A549 (cell line): ENCODE results near the gene PPP2R2D. TPM values are rescaled to one million over a fixed set of nuclear protein-coding genes. Genes with fewer than 3 reads are reported as not detected.
A peak's percentile ranks its signal among the peaks of the same experiment; 100 is the strongest.

ENCODE experiments used
- ATAC-seq, 2 experiments: fragments of 200-7000 bp in 1 of 2; fragments of >200 bp in 1 of 2; cut with Nextera tagmentation in 1 of 2; cut with Tn5 transposase in 1 of 2; 3 replicates each; pipeline versions ENCODE4 v1.8.0 to v1.9.1; 2018 to 2020; ENCODE audit warnings: mild to moderate bottlenecking in 1 of 2, moderate library complexity in 1 of 2
- CTCF ChIA-PET: fragments of 300-600 bp; sonication (Branson Sonifier 250); formaldehyde crosslinking; extraction: SDS; loops from one replicate; lab custom pipeline; 2021; ENCODE audit warnings: antibody characterized with exemption, inconsistent platforms; lab: Yijun Ruan, JAX
- POLR2A ChIA-PET: fragments of 350-600 bp; formaldehyde crosslinking; extraction: SDS; loops from one replicate; lab custom pipeline; 2021; ENCODE audit warnings: antibody characterized with exemption, inconsistent platforms; lab: Yijun Ruan, JAX
- DNase-seq, 2 experiments: peaks; one replicate each; pipeline versions ENCODE4 v3.0.0 to v3.0.0-alpha.2; 2011 to 2016; ENCODE audit warnings: low read depth in 1 of 2, low spot score in 1 of 2
- FAIRE-seq: peaks from 2 replicates; lab custom pipeline; 2011; peaks lifted over from hg19 to GRCh38; lab: Jason Lieb, UNC
- H3K27ac ChIP-seq, 2 experiments: fragments of >200 bp; sonication (Bioruptor Twin); formaldehyde crosslinking; 3 replicates each; pipeline ENCODE4 v1.5.1; 2016 to 2017
- H3K4me1 ChIP-seq: fragments of >200 bp; sonication (Bioruptor Twin); formaldehyde crosslinking; 3 replicates; pipeline ENCODE4 v1.6.1; 2016
- H3K4me2 ChIP-seq: fragments of >200 bp; sonication (Bioruptor Twin); formaldehyde crosslinking; 3 replicates; pipeline ENCODE4 v1.6.1; 2016
- H3K4me3 ChIP-seq: fragments of >200 bp; sonication (Bioruptor Twin); formaldehyde crosslinking; 3 replicates; pipeline ENCODE4 v1.5.1; 2016
- H3K9me3 ChIP-seq: fragments of >200 bp; sonication (Bioruptor Twin); formaldehyde crosslinking; 3 replicates; pipeline ENCODE4 v1.6.1; 2016
- BHLHE40 ChIP-seq: IDR thresholded peaks from 2 replicates; pipeline ENCODE4 v1.6.1; 2012; ENCODE audit warnings: low read depth, low read length, inconsistent platforms
- CHD4 ChIP-seq: fragments of 200-600 bp; sonication (generic); IDR thresholded peaks from 2 replicates; pipeline ENCODE4 v1.6.1; 2016; ENCODE audit warnings: antibody characterized with exemption, mild to moderate bottlenecking, borderline replicate concordance
- EHMT2 ChIP-seq: fragments of 200-600 bp; sonication (generic); IDR thresholded peaks from 2 replicates; pipeline ENCODE4 v1.6.1; 2016; ENCODE audit warnings: antibody characterized with exemption, low read depth, mild to moderate bottlenecking, moderate library complexity
- ESRRA ChIP-seq: fragments of 150-350 bp; IDR thresholded peaks from 2 replicates; pipeline ENCODE4 v1.6.1; 2014; ENCODE audit warnings: mild to moderate bottlenecking, low read length, borderline replicate concordance
- FOSL2 ChIP-seq, 2 experiments: fragments of 450-650 bp in 1 of 2; fragments of >200 bp in 1 of 2; sonication (Bioruptor Twin) in 1 of 2; formaldehyde crosslinking; IDR thresholded peaks; 2 replicates each; pipeline versions ENCODE4 v1.5.0 to v1.6.1; 2016 to 2020; ENCODE audit warnings: mild to moderate bottlenecking in 1 of 2, moderate library complexity in 1 of 2
- GATA3 ChIP-seq: IDR thresholded peaks from 2 replicates; pipeline ENCODE4 v1.6.1; 2012; ENCODE audit warnings: borderline replicate concordance
- HOXA7 ChIP-seq: fragments of 250-450 bp; sonication (Bioruptor Pico); IDR thresholded peaks from 2 replicates; pipeline ENCODE4 v1.5.0; 2020; ENCODE audit warnings: mild to moderate bottlenecking, moderate library complexity
- HOXB13 ChIP-seq: fragments of 250-450 bp; sonication (Bioruptor Pico); IDR thresholded peaks from 2 replicates; pipeline ENCODE4 v1.5.0; 2020; ENCODE audit warnings: low read depth, mild to moderate bottlenecking, moderate library complexity
- HOXB5 ChIP-seq: fragments of 250-450 bp; sonication (Bioruptor Pico); IDR thresholded peaks from 2 replicates; pipeline ENCODE4 v1.5.0; 2020; ENCODE audit warnings: mild to moderate bottlenecking, moderate library complexity
- JUNB ChIP-seq: fragments of >200 bp; sonication (Bioruptor Twin); formaldehyde crosslinking; IDR thresholded peaks from 2 replicates; pipeline ENCODE4 v1.6.1; 2016
- MAFK ChIP-seq: fragments of 450-650 bp; IDR thresholded peaks from 2 replicates; pipeline ENCODE4 v1.6.1; 2014; ENCODE audit not compliant: partially characterized antibody
- NFE2L2 ChIP-seq: fragments of 150-350 bp; conservative IDR thresholded peaks from 2 replicates; pipeline ENCODE4 v1.6.1; 2014; ENCODE audit warnings: low read length
- NR3C1 ChIP-seq: fragments of >200 bp; sonication (Bioruptor Twin); formaldehyde crosslinking; IDR thresholded peaks from 3 replicates; pipeline ENCODE4 v1.6.1; 2017
- PHF8 ChIP-seq: fragments of 200-600 bp; sonication (generic); IDR thresholded peaks from 2 replicates; pipeline ENCODE4 v1.6.1; 2016; ENCODE audit warnings: low read depth, mild to moderate bottlenecking, antibody characterized with exemption, moderate library complexity, borderline replicate concordance
- RARB ChIP-seq: fragments of 250-450 bp; sonication (Bioruptor Pico); IDR thresholded peaks from 2 replicates; pipeline ENCODE4 v1.8.0; 2021; ENCODE audit warnings: mild to moderate bottlenecking, moderate library complexity
- RFX5 ChIP-seq: fragments of 450-650 bp; IDR thresholded peaks from 2 replicates; pipeline ENCODE4 v1.7.1; 2014; ENCODE audit warnings: antibody characterized with exemption, mild to moderate bottlenecking, moderate library complexity
- TP53 ChIP-seq: fragments of 250-450 bp; sonication (Bioruptor Pico); IDR thresholded peaks from 2 replicates; pipeline ENCODE4 v1.5.0; 2021; ENCODE audit warnings: mild to moderate bottlenecking, moderate library complexity
- ZFP36 ChIP-seq: fragments of 450-650 bp; IDR thresholded peaks from 2 replicates; pipeline ENCODE4 v1.6.1; 2014; ENCODE audit warnings: borderline replicate concordance; ENCODE audit not compliant: partially characterized antibody
- ZNF302 ChIP-seq: fragments of 250-450 bp; sonication (Bioruptor Pico); IDR thresholded peaks from 2 replicates; pipeline ENCODE4 v1.9.0; 2021; ENCODE audit warnings: inconsistent platforms, mild to moderate bottlenecking, moderate library complexity
- WGBS: methylation state at CpG from one replicate; pipeline ENCODE4 v1.1.6; 2017; ENCODE audit errors: missing lambda C conversion rate; 5-methylcytosine and 5-hydroxymethylcytosine counted together
- polyA plus RNA-seq, 4 experiments: library from polyadenylated mRNA; depleted of rRNA in 3 of 4; stranded (reverse); fragments of >200 nt; fragmentation: RNase III in 1 of 4; extraction: RNeasy Plus Mini Kit Qiagen cat#74134 plus additional on column Dnase treatment in 1 of 4; gene quantifications; 2 replicates in 3 of 4; 3 replicates in 1 of 4; pipeline ENCODE4 v1.2.3, GENCODE V29; 2011 to 2017
- TF ChIP-seq, protein P1 (sequence below): fragments of 250-450 bp; sonication (Bioruptor Pico); IDR thresholded peaks from 2 replicates; pipeline ENCODE4 v1.5.0; 2021; ENCODE audit warnings: mild to moderate bottlenecking, moderate library complexity, borderline replicate concordance
- TF ChIP-seq, protein P2 (sequence below): IDR thresholded peaks from 2 replicates; pipeline ENCODE4 v1.6.1; 2012
- TF ChIP-seq, protein P3 (sequence below): fragments of 450-650 bp; IDR thresholded peaks from 2 replicates; pipeline ENCODE4 v1.6.1; 2014; ENCODE audit warnings: antibody characterized with exemption
- TF ChIP-seq, protein P4 (sequence below): IDR thresholded peaks from 2 replicates; pipeline ENCODE4 v1.6.1; 2012

Gene PPP2R2D
- polyA plus RNA-seq, 2 of the 4 experiments (the other 2 are of a cell fraction) = 23.9 to 36.0 TPM

DNA sequence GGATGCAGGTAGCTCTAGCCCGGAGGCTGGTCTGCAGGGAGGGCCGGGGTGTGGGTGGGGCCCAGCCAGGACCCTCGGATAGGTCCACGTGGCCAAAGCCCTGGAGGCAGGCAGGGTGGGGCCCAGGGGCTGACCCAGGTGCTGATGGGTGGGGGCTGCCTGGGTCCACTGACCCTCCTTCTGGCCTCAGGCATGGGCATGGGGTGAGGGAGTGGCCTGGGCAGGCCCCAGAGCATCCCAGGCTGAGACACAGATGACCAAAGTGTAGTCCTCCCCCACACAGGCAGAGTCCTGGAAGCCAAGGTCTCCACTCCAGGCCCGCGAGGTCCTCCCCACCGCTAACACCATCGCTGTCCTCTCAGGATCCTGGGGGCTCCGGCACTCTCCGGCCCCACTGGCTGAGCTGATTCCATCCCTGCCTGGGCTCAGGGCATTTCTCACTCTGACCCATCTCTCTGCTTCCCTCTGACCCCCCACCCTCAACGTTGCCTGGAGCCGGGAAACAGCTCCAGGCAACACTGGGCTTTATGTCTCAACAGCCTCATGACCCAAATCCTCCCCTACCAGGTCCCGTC lies 20.7 kb upstream of the PPP2R2D start:
- no peak overlapping the region for H3K4me3 ChIP-seq
- POLR2A ChIA-PET = no interaction called here

DNA sequence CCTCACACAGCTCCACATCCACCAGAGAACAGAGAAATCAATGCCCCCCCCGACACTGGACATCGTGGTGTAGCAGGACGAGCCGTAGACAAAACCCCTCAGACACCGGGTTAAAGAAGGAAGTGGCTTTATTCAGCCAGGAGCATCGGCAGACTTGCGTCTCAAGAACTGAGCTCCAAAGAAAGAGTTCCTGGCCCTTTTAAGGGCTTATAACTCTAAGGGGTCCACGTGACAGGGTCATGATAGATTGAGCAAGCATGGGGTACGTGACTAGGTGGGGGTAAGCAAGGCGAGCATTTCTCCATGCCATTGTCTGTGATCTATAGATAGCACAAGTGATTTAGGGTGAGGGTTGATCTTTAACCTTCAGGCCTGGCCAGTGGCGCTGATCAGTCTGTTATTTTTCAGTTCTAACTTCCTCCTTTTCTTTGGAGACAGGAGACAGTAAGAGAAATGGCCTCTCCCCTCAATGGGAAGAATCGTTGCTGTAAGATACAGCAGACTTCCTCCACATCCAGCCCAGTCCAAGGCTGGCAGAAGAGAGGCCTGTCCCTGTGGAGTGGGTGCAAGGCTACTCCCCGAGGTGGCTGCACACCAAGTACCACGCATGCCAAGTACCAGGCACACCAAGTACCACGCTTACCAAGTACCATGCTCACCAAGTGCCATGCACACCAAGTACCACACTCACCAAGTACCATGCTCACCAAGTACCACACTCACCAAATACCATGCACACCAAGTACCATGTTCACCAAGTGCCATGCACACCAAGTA lies 19.5 kb upstream of the PPP2R2D start:
- ATAC-seq (no peak), DNase-seq (no peak), FAIRE-seq (no peak)
- POLR2A ChIA-PET = no interaction called here
- WGBS = 59% methylated on average over 15 of the region's 15 CpGs
- TF ChIP-seq, protein P1, sequence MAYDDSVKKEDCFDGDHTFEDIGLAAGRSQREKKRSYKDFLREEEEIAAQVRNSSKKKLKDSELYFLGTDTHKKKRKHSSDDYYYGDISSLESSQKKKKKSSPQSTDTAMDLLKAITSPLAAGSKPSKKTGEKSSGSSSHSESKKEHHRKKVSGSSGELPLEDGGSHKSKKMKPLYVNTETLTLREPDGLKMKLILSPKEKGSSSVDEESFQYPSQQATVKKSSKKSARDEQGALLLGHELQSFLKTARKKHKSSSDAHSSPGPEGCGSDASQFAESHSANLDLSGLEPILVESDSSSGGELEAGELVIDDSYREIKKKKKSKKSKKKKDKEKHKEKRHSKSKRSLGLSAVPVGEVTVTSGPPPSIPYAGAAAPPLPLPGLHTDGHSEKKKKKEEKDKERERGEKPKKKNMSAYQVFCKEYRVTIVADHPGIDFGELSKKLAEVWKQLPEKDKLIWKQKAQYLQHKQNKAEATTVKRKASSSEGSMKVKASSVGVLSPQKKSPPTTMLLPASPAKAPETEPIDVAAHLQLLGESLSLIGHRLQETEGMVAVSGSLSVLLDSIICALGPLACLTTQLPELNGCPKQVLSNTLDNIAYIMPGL (CRISPR knock-in tag) = no peak
- TF ChIP-seq HOXB5 (CRISPR knock-in tag) (no peak), NR3C1 (no peak), RFX5 (no peak), ZNF302 (CRISPR knock-in tag) (no peak), GATA3 (no peak), JUNB (no peak), TP53 (no peak), CHD4 (no peak), FOSL2 (IDR thresholded peaks at IDR 0.05) (no peak), FOSL2 (CRISPR knock-in tag; IDR thresholded peaks at IDR 0.05) (no peak), NFE2L2 (no peak), EHMT2 (no peak), PHF8 (no peak), BHLHE40 (no peak), ZFP36 (no peak), RARB (CRISPR knock-in tag) (no peak)
- TF ChIP-seq, protein P2, sequence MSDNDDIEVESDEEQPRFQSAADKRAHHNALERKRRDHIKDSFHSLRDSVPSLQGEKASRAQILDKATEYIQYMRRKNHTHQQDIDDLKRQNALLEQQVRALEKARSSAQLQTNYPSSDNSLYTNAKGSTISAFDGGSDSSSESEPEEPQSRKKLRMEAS = no peak
- TF ChIP-seq, protein P3, sequence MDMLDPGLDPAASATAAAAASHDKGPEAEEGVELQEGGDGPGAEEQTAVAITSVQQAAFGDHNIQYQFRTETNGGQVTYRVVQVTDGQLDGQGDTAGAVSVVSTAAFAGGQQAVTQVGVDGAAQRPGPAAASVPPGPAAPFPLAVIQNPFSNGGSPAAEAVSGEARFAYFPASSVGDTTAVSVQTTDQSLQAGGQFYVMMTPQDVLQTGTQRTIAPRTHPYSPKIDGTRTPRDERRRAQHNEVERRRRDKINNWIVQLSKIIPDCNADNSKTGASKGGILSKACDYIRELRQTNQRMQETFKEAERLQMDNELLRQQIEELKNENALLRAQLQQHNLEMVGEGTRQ = no peak
- TF ChIP-seq, protein P4, sequence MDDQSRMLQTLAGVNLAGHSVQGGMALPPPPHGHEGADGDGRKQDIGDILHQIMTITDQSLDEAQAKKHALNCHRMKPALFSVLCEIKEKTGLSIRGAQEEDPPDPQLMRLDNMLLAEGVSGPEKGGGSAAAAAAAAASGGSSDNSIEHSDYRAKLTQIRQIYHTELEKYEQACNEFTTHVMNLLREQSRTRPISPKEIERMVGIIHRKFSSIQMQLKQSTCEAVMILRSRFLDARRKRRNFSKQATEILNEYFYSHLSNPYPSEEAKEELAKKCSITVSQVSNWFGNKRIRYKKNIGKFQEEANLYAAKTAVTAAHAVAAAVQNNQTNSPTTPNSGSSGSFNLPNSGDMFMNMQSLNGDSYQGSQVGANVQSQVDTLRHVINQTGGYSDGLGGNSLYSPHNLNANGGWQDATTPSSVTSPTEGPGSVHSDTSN = no peak
- peaks cover 5% of the 10 kb centered on the region; the same call in 1 of the 3 replicates for H3K4me1 ChIP-seq
- H3K27ac ChIP-seq = no peak overlapping the region
- H3K4me2 ChIP-seq = no peak overlapping the region
- CTCF ChIA-PET = interaction anchor here (1.9 kb wide), 1 partner anchor 142 kb away, joined by 8 read pairs; no protein-coding TSS in a partner anchor
- no peak overlapping the region for H3K4me3 ChIP-seq
- H3K9me3 ChIP-seq = no peaks in the 10 kb centered on the region

More for the DNA sequence above, 20.7 kb upstream of the PPP2R2D start:
- 67% methylated on average over 13 of the region's 13 CpGs for WGBS
- ATAC-seq (0 out of 6 replicates have a peak, but pooled peaks of 1 of the 2 experiments have one; percentile 10), FAIRE-seq (no peak), DNase-seq (no peak)
- Histone ChIP-seq H3K4me1 (0 out of 3 replicates have a peak, but pooled peaks cover 2% of the 10 kb centered on the region), H3K9me3 (no peaks in the 10 kb centered on the region), H3K27ac (no peak overlapping the region), H3K4me2 (no peak overlapping the region)
- no peak for TF ChIP-seq MAFK
- TF ChIP-seq HOXB13 (CRISPR knock-in tag) = no peak
- no peak for TF ChIP-seq ESRRA
- no peak for TF ChIP-seq HOXA7
- CTCF ChIA-PET = interaction anchor here (0.6 to 1.9 kb wide), 3 partner anchors 66 to 686 kb away, joined by 3 to 8 read pairs (median 4); no protein-coding TSS in a partner anchor
